Measurements from ENCODE around the gene SHC4.

SHC4 gene

DNA sequence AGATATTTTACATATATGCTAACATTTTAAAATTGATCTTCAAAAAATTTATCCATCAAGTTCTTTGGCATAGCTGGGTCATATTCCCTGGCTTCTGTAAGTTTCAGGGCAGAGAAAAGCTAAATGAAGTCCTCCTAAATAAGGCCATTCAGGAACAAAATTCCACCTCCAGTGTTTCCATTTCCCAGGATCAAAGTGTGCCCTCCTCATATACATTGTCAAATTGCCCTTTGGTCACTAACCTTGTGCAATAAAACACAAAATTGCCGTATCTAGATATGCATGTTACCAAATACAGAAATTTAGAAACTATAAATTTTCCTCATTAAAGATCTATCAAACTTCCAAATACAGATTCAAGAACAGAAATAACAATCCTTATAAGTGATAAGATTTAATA lies 163.5 kb downstream of the SHC4 start:
- H4K8ac ChIP-seq (ENCODE audit: low read depth, low read length): no peak overlapping the region
- peaks cover 0 to 7% of the 10 kb centered on the region in 2 donors for H3K4me1 ChIP-seq (ENCODE audit: control insufficient read depth in 2 of 2, insufficient read depth in 1 of 2, low read depth in 1 of 2, low read length in 2 of 2)
- H3K23ac ChIP-seq (ENCODE audit: low read depth, low read length, poor library complexity): no peak overlapping the region
- no peak overlapping the region for H3K4ac ChIP-seq (ENCODE audit: low read length)
- no peak for DNase-seq (ENCODE audit: low spot score)
- WGBS, 2 donors (ENCODE audit: extremely low coverage in 2 of 2, insufficient read length in 2 of 2, insufficient replicate concordance in 1 of 2): no CpG with 5 or more reads among the region's 1 CpG
- no peak overlapping the region for H2BK120ac ChIP-seq (ENCODE audit: low read depth, low read length)
- H2BK12ac ChIP-seq (ENCODE audit: low read length): no peak overlapping the region
- no peak overlapping the region for H4K91ac ChIP-seq (ENCODE audit: low read depth, low read length, poor library complexity)
- no peak overlapping the region for H3K4me3 ChIP-seq (ENCODE audit: low read length in 2 of 2)
- H2BK5ac ChIP-seq (ENCODE audit: low read length): no peak overlapping the region
- no peak overlapping the region for H2AK5ac ChIP-seq (ENCODE audit: low read depth, low read length)
- no peak overlapping the region for H3K18ac ChIP-seq (ENCODE audit: low read length)
- H2BK15ac ChIP-seq (ENCODE audit: low read length): no peak overlapping the region
- H3K27ac ChIP-seq (replicated peaks; ENCODE audit: low read length): no peak overlapping the region
- H3K9me3 ChIP-seq (replicated peaks in 1 of 2; ENCODE audit: control insufficient read depth in 2 of 2, insufficient read depth in 1 of 2, low read depth in 1 of 2, low read length in 2 of 2): no peaks in the 10 kb centered on the region
- H3K4me2 ChIP-seq (ENCODE audit: insufficient read depth, low read length, poor library complexity, severe bottlenecking): no peak overlapping the region
- H3K9ac ChIP-seq (ENCODE audit: low read depth, low read length, poor library complexity): no peak overlapping the region
- H3K36me3 ChIP-seq (replicated peaks in 1 of 2; ENCODE audit: control insufficient read depth in 2 of 2, insufficient read depth in 2 of 2, low read length in 2 of 2): peaks cover 1 to 42% of the 10 kb centered on the region in 2 donors
- no peak overlapping the region for H2AFZ ChIP-seq (ENCODE audit: low read length)
- no peaks in the 10 kb centered on the region for H3K27me3 ChIP-seq (ENCODE audit: control insufficient read depth in 3 of 3, insufficient read depth in 3 of 3, low read depth in 1 of 3, low read length in 3 of 3)
- no peaks in the 10 kb centered on the region for H3K79me1 ChIP-seq (ENCODE audit: low read depth, low read length)
- H3K14ac ChIP-seq (ENCODE audit: low read length): no peak overlapping the region

DNA sequence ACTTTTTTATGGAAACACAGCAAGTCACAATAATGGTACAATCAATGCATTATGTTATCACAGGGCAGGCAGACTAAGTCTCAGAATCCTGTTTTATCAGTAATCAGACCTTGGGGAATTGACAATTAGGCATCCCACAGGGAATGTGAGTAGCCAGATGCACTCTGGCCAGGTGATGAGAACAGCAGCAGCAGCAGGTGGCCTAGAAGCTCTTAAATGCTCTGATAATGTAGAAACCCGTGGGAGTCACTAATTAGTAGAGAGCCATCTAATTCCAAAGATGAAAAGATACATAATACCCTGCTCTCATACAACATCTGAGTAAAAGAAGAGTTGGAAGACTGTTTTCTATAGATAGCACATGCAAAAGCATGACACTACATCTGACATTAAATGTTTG lies 165.4 kb downstream of the SHC4 start:
- no CpG with 5 or more reads among the region's 1 CpG for WGBS, 2 donors (ENCODE audit: extremely low coverage in 2 of 2, insufficient read length in 2 of 2, insufficient replicate concordance in 1 of 2)

DNA sequence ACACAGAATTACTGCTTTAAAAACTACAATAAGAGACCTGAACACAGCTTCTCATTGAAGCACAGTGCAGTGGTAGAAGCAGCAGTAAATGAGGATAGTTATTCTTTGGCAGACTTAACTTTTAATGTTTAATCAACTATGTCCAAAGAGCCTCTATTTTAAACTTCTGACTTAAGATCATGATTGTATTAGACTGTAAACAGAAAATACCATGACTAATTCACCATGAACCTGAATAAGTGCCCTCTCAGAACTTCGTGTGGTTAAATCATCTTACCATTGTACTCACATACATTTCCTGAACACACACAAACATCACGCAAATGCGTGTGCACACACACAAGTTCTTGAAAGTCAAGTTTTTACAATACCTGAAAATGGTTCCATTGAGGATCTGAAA lies 166.8 kb downstream of the SHC4 start:
- Histone ChIP-seq H2BK5ac (ENCODE audit: low read length) (no peak overlapping the region), H4K91ac (ENCODE audit: low read depth, low read length, poor library complexity) (no peak overlapping the region), H3K4me1 (ENCODE audit: control insufficient read depth in 2 of 2, insufficient read depth in 1 of 2, low read depth in 1 of 2, low read length in 2 of 2) (peaks cover 0 to 6% of the 10 kb centered on the region in 2 donors), H2BK12ac (ENCODE audit: low read length) (no peak overlapping the region), H3K4ac (ENCODE audit: low read length) (no peak overlapping the region), H3K79me1 (ENCODE audit: low read depth, low read length) (no peaks in the 10 kb centered on the region), H2AK5ac (ENCODE audit: low read depth, low read length) (no peak overlapping the region), H3K18ac (ENCODE audit: low read length) (no peak overlapping the region), H2AFZ (ENCODE audit: low read length) (no peak overlapping the region), H2BK15ac (ENCODE audit: low read length) (no peak overlapping the region), H3K9ac (ENCODE audit: low read depth, low read length, poor library complexity) (no peak overlapping the region), H3K4me3 (ENCODE audit: low read length in 2 of 2) (no peak overlapping the region), H3K27ac (replicated peaks; ENCODE audit: low read length) (no peak overlapping the region), H3K27me3 (ENCODE audit: control insufficient read depth in 3 of 3, insufficient read depth in 3 of 3, low read depth in 1 of 3, low read length in 3 of 3) (no peaks in the 10 kb centered on the region), H3K36me3 (replicated peaks in 1 of 2; ENCODE audit: control insufficient read depth in 2 of 2, insufficient read depth in 2 of 2, low read length in 2 of 2) (peaks cover 2 to 56% of the 10 kb centered on the region in 2 donors), H3K23ac (ENCODE audit: low read depth, low read length, poor library complexity) (no peak overlapping the region), H3K9me3 (replicated peaks in 1 of 2; ENCODE audit: control insufficient read depth in 2 of 2, insufficient read depth in 1 of 2, low read depth in 1 of 2, low read length in 2 of 2) (no peaks in the 10 kb centered on the region), H3K14ac (ENCODE audit: low read length) (no peak overlapping the region), H3K4me2 (ENCODE audit: insufficient read depth, low read length, poor library complexity, severe bottlenecking) (no peak overlapping the region), H4K8ac (ENCODE audit: low read depth, low read length) (no peak overlapping the region), H2BK120ac (ENCODE audit: low read depth, low read length) (no peak overlapping the region)
- WGBS, 2 donors (ENCODE audit: extremely low coverage in 2 of 2, insufficient read length in 2 of 2, insufficient replicate concordance in 1 of 2): no CpG with 5 or more reads among the region's 3 CpGs
- DNase-seq (ENCODE audit: low spot score): no peak

More for the DNA sequence above, 165.4 kb downstream of the SHC4 start:
- Histone ChIP-seq H2BK12ac (ENCODE audit: low read length) (no peak overlapping the region), H4K91ac (ENCODE audit: low read depth, low read length, poor library complexity) (no peak overlapping the region), H2BK5ac (ENCODE audit: low read length) (no peak overlapping the region), H3K4me3 (ENCODE audit: low read length in 2 of 2) (no peak overlapping the region), H3K18ac (ENCODE audit: low read length) (no peak overlapping the region), H3K4me2 (ENCODE audit: insufficient read depth, low read length, poor library complexity, severe bottlenecking) (no peak overlapping the region), H3K27ac (replicated peaks; ENCODE audit: low read length) (no peak overlapping the region), H2AK5ac (ENCODE audit: low read depth, low read length) (no peak overlapping the region), H2BK15ac (ENCODE audit: low read length) (no peak overlapping the region), H3K9me3 (replicated peaks in 1 of 2; ENCODE audit: control insufficient read depth in 2 of 2, insufficient read depth in 1 of 2, low read depth in 1 of 2, low read length in 2 of 2) (no peaks in the 10 kb centered on the region), H3K4me1 (ENCODE audit: control insufficient read depth in 2 of 2, insufficient read depth in 1 of 2, low read depth in 1 of 2, low read length in 2 of 2) (peaks cover 0 to 6% of the 10 kb centered on the region in 2 donors), H2BK120ac (ENCODE audit: low read depth, low read length) (no peak overlapping the region), H4K8ac (ENCODE audit: low read depth, low read length) (no peak overlapping the region), H3K23ac (ENCODE audit: low read depth, low read length, poor library complexity) (no peak overlapping the region), H3K14ac (ENCODE audit: low read length) (no peak overlapping the region), H3K27me3 (ENCODE audit: control insufficient read depth in 3 of 3, insufficient read depth in 3 of 3, low read depth in 1 of 3, low read length in 3 of 3) (no peaks in the 10 kb centered on the region), H3K36me3 (replicated peaks in 1 of 2; ENCODE audit: control insufficient read depth in 2 of 2, insufficient read depth in 2 of 2, low read length in 2 of 2) (peaks cover 0 to 46% of the 10 kb centered on the region in 2 donors), H3K9ac (ENCODE audit: low read depth, low read length, poor library complexity) (no peak overlapping the region), H3K4ac (ENCODE audit: low read length) (no peak overlapping the region), H2AFZ (ENCODE audit: low read length) (no peak overlapping the region), H3K79me1 (ENCODE audit: low read depth, low read length) (no peaks in the 10 kb centered on the region)
- DNase-seq (ENCODE audit: low spot score): peak; percentile 48

DNA sequence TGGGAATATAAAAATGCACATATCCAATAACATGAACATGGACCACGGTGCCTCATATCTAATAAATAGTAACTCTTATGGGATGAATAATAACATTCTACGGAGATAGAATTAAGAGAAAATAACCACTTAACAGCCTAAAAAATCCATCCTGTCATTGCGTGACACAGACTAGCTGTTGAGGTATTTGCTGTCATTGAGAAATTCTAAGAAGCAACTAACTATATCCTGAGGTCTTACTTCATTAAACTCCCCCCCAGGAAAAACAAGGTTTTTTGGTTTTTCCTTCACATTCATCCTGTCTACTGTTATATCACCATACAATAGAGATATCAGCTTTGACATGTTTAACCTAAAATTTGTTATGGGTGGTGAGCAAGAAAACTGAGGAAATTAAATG lies 167.2 kb downstream of the SHC4 start:
- Histone ChIP-seq H2AK5ac (ENCODE audit: low read depth, low read length) (no peak overlapping the region), H3K4ac (ENCODE audit: low read length) (no peak overlapping the region), H2AFZ (ENCODE audit: low read length) (no peak overlapping the region), H2BK12ac (ENCODE audit: low read length) (no peak overlapping the region), H3K4me3 (ENCODE audit: low read length in 2 of 2) (no peak overlapping the region), H2BK15ac (ENCODE audit: low read length) (no peak overlapping the region), H3K27me3 (ENCODE audit: control insufficient read depth in 3 of 3, insufficient read depth in 3 of 3, low read depth in 1 of 3, low read length in 3 of 3) (no peaks in the 10 kb centered on the region), H3K4me1 (ENCODE audit: control insufficient read depth in 2 of 2, insufficient read depth in 1 of 2, low read depth in 1 of 2, low read length in 2 of 2) (peaks cover 0 to 6% of the 10 kb centered on the region in 2 donors), H3K79me1 (ENCODE audit: low read depth, low read length) (no peaks in the 10 kb centered on the region), H3K18ac (ENCODE audit: low read length) (no peak overlapping the region), H4K8ac (ENCODE audit: low read depth, low read length) (no peak overlapping the region), H3K14ac (ENCODE audit: low read length) (no peak overlapping the region), H3K36me3 (replicated peaks in 1 of 2; ENCODE audit: control insufficient read depth in 2 of 2, insufficient read depth in 2 of 2, low read length in 2 of 2) (peaks cover 2 to 58% of the 10 kb centered on the region in 2 donors), H3K23ac (ENCODE audit: low read depth, low read length, poor library complexity) (no peak overlapping the region), H3K4me2 (ENCODE audit: insufficient read depth, low read length, poor library complexity, severe bottlenecking) (no peak overlapping the region), H3K9ac (ENCODE audit: low read depth, low read length, poor library complexity) (no peak overlapping the region), H2BK5ac (ENCODE audit: low read length) (no peak overlapping the region), H3K9me3 (replicated peaks in 1 of 2; ENCODE audit: control insufficient read depth in 2 of 2, insufficient read depth in 1 of 2, low read depth in 1 of 2, low read length in 2 of 2) (no peaks in the 10 kb centered on the region), H4K91ac (ENCODE audit: low read depth, low read length, poor library complexity) (no peak overlapping the region), H2BK120ac (ENCODE audit: low read depth, low read length) (no peak overlapping the region), H3K27ac (replicated peaks; ENCODE audit: low read length) (no peak overlapping the region)
- no CpG with 5 or more reads among the region's 3 CpGs for WGBS, 2 donors (ENCODE audit: extremely low coverage in 2 of 2, insufficient read length in 2 of 2, insufficient replicate concordance in 1 of 2)
- no peak for DNase-seq (ENCODE audit: low spot score)
